ENCODE measurements around the gene PNPLA7.
"Not testable (repeated sequence)": the region's sequence is repeated elsewhere in the genome, so short reads cannot be mapped to it uniquely, and the experiment has no call there.

PNPLA7 gene

DNA sequence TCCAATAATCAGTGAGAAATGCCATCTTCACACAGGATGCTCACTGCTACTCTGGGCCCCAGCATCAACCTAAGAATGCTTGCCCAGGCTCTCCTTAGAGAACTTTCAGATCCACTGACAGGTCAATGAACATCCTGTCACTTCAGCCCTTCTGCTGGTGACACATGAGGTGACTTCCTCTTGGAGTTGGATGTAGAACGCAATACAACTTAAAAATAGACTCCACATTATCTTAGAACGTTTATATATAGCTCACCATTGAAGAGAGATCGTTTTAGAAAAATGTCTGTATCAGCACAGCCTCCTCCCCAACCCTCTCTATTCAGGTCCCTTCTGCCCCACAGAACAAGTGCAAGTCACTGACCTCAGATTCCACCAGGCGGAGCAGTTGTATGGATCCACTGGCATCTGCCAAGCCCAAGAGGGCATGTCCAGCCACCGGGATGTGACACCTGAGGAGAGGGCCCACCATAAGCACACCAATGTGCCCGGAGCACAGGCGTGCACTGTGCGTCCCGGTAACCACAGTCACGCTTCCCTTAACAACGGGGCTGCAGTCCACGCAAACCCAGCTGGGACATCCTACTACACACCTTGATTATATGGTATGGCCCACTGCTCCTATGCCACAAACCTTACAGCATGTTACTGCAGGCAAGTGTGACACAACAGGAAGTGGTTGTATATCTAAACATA lies 25.7 kb upstream of the PNPLA7 start:
- in situ Hi-C loops (cut with MboI; ENCODE audit: low sequenced_read_pairs), result no loop called here

DNA sequence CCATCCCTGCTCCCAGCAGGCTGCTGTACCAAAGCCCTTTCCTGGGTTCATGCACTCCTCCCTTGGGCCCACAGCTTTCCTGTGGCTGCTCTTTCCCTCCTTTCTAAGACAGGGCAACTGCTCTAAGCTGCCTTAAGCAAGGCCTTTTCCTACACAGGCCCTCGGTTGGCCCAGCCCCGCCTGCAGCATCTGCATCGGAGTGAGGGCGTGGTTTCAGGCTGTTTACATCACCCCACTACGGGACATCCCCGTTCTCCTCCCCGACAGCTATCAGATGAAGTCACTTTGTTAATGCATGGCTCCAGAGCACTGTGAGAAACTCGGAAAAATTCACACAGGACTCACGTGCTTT lies 25.1 kb upstream of the PNPLA7 start:
- in situ Hi-C loops (cut with MboI; ENCODE audit: low sequenced_read_pairs), result no loop called here

DNA sequence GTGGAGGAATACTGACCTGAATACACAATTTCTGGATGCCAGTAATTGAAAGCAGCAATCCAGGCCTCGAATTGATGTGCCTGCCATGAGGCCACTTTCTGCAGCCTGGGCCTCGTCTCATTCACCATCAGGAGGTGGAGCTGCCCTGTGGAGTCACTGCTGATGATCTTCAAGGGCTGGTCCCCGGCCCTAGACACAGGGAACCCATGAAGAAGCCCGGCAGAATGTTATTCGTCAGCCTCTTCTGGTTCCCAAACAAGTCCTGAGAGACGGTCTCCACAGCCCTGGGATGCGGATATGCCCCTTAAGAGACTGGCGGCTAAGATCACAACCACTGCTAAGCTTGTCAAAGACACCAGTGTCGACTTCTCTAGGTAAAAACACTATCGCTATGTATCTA lies 24.0 kb upstream of the PNPLA7 start:
- in situ Hi-C loops (cut with MboI; ENCODE audit: low sequenced_read_pairs), result no loop called here

DNA sequence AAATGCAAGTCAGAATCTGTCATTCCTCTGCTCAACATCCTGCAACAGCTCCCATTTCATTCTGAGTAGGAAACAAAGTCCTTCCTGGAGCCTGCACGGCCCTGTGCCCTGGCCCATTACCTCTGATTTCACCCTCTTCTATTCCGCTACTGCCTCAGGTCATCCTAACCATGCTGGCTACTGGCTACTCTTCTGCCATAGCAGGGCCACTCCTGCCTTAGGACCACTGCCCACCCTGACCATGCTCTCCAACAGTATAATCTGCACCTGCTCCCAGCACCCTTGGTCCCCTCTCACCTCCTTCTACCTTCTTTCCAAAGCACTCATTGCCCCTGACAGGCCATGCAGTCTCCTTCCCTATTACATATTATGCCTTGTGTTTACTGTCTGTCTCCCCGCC lies 20.4 kb upstream of the PNPLA7 start:
- in situ Hi-C loops (cut with MboI; ENCODE audit: low sequenced_read_pairs), result no loop called here

DNA sequence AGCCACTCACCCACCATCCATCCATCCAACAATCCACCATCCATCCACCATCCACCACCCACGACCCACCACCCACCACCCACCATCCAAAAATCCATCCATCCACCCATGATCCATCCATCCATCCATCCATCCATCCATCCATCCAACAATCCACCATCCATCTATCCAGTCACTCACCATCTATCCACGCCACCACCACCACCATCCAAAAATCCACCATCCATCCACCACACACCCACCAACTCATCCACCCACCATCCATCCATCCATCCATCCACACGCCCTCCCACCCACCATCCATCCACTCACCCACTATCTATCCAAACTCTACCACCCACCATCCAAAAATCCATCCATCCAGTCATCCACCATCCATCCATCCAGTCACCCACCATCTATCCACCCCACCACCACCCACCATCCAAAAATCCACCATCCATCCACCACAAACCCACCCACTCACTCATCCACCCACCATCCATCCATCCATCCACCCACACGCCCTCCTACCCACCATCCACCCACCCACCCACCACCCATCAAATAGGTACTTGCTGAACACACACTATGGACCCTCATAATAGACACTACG lies 19.5 kb upstream of the PNPLA7 start:
- in situ Hi-C loops (cut with MboI; ENCODE audit: low sequenced_read_pairs), result no loop called here

DNA sequence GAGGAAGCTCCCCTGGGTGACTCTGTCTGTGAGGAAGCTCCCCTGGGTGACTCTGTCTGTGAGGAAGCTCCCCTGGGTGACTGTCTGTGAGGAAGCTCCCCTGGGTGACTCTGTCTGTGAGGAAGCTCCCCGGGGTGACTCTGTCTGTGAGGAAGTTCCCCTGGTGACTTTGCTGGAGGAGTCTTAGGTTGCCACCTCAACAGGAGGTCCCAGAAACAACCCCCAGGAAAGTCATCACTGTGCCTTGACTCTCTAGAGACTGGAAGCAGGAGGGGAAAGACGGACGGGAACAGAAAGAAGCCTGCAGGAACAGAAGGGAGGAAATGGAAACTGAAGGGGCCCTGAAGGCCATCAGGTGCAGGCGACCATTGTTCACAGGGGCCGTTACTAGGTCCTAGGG lies 18.2 kb upstream of the PNPLA7 start:
- in situ Hi-C loops (cut with MboI; ENCODE audit: low sequenced_read_pairs), result not testable (repeated sequence)

DNA sequence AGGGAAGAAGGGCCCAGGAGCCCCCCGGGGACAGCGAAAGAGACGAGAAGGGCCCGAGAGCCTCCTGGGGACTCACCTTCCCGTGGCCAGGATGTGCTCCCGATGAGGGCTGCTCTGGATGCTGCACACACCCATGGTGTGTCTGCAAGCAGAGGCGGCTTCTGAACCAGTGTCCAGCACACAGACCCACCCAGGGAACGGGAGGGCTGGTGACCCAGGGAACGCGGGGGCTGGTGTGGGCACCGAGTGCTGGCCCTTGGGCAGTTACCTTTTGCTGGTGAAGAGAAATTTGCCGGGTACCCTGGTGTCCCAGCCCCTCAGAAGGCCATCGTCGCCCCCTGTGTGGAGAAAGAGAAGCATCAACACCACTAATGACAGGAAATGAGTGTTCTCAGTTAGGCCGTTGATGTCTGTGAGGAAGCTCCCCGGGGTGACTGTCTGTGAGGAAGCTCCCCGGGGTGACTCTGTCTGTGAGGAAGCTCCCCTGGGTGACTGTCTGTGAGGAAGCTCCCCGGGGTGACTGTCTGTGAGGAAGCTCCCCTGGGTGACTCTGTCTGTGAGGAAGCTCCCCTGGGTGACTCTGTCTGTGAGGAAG lies 14.7 kb upstream of the PNPLA7 start:
- in situ Hi-C loops (cut with MboI; ENCODE audit: low sequenced_read_pairs), result no loop called here

DNA sequence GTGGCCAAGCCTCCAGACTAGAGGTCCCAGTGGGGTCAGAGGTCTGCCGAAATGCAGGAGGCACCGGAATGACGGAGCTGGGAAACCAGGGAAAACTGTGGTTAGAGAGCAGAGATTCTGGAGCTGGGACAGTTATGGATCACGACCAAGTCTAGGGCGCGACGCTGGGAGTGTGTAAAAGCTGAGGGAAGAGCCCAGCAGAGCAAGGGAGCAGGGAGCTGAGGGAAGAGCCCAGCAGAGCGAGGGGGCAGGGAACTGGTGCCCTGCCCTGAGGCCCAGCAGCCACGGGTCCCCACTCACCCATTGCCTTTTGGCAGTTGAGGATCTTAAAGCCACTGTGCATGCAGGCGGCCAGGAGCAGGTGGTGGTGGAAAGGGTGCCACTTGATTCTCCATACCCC lies 13.9 kb upstream of the PNPLA7 start:
- in situ Hi-C loops (cut with MboI; ENCODE audit: low sequenced_read_pairs), result no loop called here

DNA sequence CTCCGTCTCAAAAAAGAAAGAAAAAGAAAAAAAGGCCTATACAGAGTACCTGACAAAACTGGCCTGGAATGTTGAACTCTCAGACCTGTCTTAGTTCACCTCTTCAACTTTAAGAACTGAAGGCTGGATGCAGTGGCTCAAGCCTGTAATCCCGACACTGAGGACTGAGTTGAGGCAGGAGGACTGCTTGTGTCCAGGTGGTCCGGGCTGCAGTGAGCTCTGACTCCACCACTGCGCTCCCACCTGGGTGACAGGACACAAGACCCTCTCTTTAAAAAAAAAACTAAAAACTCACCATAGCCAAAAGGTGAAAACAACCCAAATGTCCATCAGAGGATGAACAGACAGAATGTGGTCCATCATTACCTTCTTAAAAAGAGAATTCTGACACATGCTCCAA lies 7.9 kb upstream of the PNPLA7 start:
- in situ Hi-C loops (cut with MboI; ENCODE audit: low sequenced_read_pairs), result no loop called here

DNA sequence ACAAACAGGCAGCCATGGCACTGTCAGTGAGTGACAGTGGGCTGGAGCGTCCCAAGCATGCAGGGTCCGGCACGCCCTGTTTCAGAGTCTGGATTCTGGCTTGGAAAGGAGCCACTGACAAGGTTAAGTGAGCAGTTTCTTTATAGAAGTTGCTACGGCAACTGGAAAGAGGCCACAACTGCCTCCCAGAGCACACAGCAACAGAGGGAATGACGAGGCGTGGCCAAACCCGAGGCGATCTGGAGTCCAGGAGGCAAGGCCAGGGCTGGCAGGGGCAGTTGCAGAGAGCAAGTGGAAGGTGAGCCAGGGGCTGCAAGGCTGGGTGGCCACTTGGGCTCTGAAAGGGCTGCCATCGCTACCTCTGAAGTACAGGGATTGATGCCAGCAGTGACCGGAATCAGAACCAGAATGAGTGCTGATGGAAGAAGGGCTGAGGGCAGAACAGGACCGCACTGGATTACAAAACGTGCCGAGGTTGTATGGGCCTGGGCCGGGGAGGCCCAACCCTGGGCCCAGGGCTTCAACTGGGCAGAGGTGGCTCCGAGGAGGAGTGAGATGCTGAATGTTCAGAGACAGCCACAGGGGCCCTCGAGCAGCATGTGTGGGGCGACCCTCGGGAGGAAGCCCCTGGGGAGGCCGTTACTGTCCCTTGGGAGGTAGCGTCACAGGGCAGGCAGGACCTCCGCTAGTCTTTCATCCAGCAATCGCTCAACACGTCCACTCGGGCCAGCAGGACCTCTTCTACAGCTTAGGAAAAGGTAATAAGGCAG lies 6.1 kb upstream of the PNPLA7 start:
- in situ Hi-C loops (cut with MboI; ENCODE audit: low sequenced_read_pairs), result no loop called here

DNA sequence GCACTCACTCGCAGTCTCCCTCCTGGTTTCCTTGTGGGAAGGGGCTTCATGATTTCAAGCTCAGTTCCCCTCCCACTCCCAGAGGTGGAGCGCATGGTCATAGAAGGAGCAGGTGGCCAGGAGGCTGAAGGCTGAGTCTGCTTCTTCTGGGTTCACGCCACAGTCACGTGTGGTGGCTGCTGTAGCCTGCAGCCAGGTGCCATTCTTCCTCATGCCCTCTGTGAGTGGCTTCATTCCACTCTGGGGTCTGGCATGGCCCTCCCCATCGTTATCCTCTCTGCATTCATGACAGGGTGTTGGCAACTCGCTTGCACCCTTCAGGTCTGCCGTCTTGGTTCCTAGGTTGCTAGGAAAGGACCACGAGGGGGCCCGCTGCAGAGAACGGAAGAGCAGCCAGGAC lies 5.0 kb upstream of the PNPLA7 start:
- in situ Hi-C loops (cut with MboI; ENCODE audit: low sequenced_read_pairs), result no loop called here

DNA sequence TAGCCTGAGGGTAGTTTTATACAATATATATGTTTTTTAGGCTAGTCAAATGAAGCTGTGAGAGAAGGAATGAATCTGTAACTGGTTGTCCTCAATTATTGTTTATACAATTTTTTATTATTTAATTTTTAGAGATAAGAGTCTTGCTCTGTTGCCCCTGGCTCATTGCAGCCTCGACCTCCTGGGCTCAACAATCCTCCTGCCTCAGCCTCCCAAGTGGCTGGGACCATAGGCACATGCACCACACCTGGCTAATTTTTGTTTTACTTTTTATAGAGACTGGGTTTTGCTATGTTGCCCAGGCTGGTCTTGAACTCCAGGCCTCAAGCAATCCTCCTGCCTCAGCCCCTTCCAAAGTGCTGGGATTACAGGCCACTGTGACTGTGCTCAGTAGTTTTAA lies 4.1 kb upstream of the PNPLA7 start:
- in situ Hi-C loops (cut with MboI; ENCODE audit: low sequenced_read_pairs), result no loop called here

DNA sequence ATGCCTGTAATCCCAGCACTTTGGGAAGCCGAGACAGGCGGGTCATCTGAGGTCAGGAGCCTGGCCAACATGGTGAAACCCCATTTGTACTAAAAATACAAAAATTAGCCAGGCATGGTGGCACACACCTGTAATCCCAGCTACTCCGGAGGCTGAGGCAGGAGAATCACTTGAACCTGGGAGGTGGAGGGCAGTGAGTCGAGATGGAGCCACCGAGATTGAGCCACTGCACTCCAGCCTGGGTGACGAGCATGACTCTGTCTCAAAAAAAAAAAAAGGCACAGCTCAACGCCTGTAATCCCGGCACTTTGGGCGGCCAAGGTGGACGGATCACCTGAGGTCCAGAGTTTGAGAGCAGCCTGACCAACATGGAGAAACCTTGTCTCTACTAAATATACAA lies 3.5 kb upstream of the PNPLA7 start:
- in situ Hi-C loops (cut with MboI; ENCODE audit: low sequenced_read_pairs), result not testable (repeated sequence)

DNA sequence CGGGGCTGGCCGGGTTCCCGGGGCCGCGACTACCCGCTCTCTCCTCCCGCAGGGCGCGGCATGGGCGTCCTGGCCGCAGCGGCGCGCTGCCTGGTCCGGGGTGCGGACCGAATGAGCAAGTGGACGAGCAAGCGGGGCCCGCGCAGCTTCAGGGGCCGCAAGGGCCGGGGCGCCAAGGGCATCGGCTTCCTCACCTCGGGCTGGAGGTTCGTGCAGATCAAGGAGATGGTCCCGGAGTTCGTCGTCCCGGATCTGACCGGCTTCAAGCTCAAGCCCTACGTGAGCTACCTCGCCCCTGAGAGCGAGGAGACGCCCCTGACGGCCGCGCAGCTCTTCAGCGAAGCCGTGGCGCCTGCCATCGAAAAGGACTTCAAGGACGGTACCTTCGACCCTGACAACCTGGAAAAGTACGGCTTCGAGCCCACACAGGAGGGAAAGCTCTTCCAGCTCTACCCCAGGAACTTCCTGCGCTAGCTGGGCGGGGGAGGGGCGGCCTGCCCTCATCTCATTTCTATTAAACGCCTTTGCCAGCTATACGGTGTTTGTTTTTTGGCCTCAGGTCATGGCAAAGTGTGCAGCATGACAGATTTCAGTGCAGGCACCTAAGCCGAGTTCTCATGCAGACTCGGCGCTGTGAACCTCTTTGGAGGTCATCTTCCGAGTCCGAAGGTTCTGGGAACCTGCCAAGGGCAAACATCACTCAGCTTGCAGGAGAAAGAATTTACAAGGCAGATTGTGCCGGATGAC lies 2.0 kb upstream of the PNPLA7 start:
- in situ Hi-C loops (cut with MboI; ENCODE audit: low sequenced_read_pairs), result no loop called here

DNA sequence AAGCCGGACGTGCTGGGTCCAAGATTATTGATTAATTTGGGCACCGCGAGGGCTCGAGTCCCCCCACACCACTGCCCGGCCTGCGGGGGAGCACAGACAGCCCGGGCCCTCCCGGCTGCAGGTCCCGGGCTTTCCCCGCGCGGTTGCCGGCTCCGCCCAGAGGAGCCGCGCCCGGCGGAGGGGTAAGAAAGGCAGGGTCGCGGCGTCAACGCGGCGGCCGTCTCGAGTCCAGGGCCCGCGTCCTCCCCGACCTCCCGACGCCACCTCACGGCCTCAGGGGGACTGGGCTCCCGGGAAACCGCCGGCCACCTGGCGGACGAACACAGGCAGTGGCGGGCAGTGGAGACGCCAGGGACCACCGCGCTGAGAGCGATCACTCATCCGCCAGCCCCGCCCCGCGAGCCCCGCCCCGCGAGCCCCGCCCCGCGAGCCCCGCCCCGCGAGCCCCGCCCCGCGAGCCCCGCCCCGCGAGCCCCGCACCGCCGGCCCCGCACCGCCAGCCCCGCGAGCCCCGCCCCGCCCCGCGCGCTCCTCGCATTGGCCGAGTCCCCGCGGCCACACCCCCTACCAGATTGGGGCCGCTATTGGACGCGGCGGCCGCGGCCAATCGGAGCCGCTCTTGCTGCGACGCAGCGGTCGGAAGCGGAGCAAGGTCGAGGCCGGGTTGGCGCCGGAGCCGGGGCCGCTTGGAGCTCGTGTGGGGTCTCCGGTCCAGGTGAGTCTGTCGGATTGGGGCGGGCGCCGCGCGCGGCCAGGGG lies 1.2 kb upstream of the PNPLA7 start, which contains the start of gene MRPL41:
Gene MRPL41, plus strand, starts transcription at position 616 of the 758 bp plus-strand sequence. CDS start 203 bp downstream, outside the sequence.
- in situ Hi-C loops (cut with MboI; ENCODE audit: low sequenced_read_pairs), result no loop called here

DNA sequence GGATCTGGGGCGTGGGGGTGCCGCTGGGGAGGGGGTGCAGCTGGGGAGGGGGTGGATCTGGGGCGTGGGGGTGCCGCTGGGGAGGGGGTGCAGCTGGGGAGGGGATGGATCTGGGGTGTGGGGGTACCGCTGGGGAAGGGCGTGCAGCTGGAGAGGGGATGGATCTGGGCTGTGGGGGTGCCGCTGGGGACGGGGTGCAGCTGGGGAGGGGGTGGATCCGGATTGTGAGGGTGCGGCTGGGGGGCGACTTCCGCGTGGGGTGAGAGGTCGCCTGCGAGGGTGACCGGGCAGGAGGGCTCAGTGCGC lies 709 bp upstream of the PNPLA7 start:
- in situ Hi-C loops (cut with MboI; ENCODE audit: low sequenced_read_pairs), result not testable (repeated sequence)

DNA sequence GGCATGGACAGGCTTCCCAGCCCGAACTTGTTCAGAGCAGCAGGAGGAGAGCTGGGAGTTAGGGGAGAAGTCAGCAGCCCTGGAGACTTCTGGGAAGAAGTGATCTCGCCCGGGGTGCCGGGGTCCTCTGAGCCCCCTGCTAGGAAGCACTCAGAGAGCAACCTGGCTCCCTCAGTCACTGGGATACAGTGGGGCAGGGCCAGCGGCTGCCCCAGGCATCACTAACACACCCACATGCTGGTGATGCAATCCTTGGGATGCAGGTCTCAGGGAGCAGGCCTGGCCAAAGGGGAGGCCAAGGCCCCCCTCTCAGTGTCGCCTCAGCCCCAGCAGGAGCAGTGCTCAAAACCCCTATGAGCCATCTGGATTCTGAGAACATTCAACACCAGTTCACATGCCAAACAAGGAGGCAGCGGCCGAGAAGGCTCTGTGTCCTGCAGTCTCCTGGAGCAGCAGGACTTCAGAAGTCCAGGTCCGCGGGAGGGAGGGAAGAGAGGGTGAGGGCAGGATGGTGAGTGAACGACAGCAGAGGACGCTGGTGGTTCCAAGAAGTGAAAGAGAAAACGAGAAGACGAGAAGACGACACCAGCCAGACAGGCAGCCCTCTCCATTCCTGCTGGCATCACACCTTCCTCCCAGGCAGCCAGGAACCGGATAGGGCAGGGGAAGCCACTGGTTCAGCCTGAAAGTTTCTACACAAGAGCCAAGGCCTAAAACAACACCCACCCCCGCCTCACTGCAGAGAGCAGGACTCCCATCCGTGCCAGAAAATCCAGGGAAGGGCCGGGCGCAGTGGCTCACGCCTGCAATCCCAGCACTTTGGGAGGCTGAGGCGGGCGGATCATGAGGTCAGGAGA lies 2.3 kb downstream of the PNPLA7 start:
- in situ Hi-C loops (cut with MboI; ENCODE audit: low sequenced_read_pairs), result no loop called here

DNA sequence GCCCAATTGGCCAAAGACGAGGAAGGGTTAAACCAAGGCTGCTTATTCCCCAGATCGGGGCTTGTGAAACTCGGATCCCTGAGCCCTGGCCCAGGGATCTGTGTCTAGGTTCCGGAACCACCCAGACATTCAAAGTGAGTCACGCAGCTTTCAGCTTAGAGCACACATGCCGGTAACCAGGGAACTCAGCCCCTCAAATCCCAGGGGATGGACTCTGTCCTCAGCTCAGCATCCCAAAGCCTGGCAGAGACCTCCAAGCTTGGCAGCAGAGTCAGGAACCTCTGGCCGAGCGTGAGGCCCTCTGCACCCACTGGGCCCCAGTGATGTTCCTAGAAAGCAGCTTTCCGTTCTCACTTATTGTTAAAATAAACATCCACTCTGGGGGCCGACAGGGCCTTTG lies 5.1 kb downstream of the PNPLA7 start:
- in situ Hi-C loops (cut with MboI; ENCODE audit: low sequenced_read_pairs), result no loop called here

DNA sequence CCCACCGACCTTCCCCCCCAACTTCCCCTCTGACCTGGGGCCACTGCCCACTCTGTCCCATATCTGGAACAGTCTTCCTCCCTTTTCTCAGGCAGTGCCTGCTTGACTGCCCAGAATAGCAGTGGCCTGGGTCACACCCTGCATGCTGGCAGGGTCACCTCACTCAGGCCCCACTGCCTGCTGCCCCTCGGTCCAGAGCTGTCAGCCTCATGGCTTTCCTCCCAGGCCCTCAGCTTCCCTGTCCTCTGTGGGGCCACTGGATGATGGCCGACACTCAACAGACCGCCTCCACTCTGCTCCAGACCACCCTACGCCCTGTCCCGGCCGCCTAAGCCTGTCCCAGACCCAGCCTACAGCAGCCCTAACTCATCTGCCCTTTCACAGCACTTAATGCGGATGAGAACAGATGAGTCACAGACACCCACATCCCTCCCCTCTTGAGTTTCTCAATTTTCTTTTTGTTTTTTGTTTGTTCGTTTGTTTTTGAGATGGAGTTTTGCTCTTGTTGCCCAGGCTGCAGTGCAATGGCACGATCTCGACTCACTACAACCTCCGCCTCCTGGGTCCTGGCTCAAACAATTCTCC lies 5.9 kb downstream of the PNPLA7 start:
- in situ Hi-C loops (cut with MboI; ENCODE audit: low sequenced_read_pairs), result no loop called here
